Mammary epithelial cell (primary cell): ENCODE measurements around the gene RAD9A.

Experiments used
- CTCF ChIP-seq, 2 donors: IDR thresholded peaks in 1 of 2; conservative IDR thresholded peaks in 1 of 2; 2 replicates each; pipeline ENCODE4 v1.5.1; 2011 to 2012; ENCODE audit warnings: inconsistent platforms in 2 of 2, low read length in 2 of 2, mild to moderate bottlenecking in 2 of 2, control low read depth in 1 of 2, low read depth in 1 of 2; ENCODE audit not compliant: insufficient read depth in 1 of 2; ENCODE audit errors: extremely low read depth in 1 of 2
- EZH2 ChIP-seq: IDR thresholded peaks from 2 replicates; pipeline ENCODE4 v1.6.1; 2012; ENCODE audit warnings: low read length, inconsistent platforms, borderline replicate concordance

- no peak for TF ChIP-seq CTCF (conservative IDR thresholded peaks at IDR 0.05 in 1 of 2, IDR thresholded peaks at IDR 0.05 in 1 of 2; ENCODE audit: extremely low read depth in 1 of 2, insufficient read depth in 1 of 2, low read depth in 1 of 2, low read length in 2 of 2)
- no peak for TF ChIP-seq EZH2
Measured at GRCh38 chr11:67397986-67398660, 6.3 kb downstream of the RAD9A start.
